ENCODE results near the gene SNTB2.

SNTB2 gene

DNA sequence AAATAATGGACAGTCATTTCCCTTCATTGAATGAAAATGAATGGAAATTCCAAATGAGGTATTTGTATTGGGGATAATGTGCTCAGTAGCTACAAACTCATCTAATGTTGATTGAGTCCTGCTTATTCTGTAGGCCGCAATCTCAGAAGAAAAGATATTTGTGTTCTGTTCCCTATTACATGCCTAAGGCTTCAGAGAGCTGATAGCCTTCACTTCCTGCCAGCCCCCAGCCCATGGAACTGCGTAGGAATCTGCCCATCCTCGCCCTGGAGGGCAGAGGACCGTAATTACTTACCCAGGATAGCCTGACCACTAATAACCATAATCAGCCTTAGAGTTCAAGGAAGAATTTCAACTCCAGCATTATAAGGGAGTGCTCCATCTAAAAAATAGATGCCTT lies 17.9 kb upstream of the SNTB2 start:
- H3K4me3 ChIP-seq (ENCODE audit: low read depth, low read length), result no peak overlapping the region
- TF ChIP-seq, protein P1, sequence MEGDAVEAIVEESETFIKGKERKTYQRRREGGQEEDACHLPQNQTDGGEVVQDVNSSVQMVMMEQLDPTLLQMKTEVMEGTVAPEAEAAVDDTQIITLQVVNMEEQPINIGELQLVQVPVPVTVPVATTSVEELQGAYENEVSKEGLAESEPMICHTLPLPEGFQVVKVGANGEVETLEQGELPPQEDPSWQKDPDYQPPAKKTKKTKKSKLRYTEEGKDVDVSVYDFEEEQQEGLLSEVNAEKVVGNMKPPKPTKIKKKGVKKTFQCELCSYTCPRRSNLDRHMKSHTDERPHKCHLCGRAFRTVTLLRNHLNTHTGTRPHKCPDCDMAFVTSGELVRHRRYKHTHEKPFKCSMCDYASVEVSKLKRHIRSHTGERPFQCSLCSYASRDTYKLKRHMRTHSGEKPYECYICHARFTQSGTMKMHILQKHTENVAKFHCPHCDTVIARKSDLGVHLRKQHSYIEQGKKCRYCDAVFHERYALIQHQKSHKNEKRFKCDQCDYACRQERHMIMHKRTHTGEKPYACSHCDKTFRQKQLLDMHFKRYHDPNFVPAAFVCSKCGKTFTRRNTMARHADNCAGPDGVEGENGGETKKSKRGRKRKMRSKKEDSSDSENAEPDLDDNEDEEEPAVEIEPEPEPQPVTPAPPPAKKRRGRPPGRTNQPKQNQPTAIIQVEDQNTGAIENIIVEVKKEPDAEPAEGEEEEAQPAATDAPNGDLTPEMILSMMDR (IDR thresholded peaks at IDR 0.05; ENCODE audit: borderline replicate concordance, insufficient read depth, low read depth, low read length), result no peak

DNA sequence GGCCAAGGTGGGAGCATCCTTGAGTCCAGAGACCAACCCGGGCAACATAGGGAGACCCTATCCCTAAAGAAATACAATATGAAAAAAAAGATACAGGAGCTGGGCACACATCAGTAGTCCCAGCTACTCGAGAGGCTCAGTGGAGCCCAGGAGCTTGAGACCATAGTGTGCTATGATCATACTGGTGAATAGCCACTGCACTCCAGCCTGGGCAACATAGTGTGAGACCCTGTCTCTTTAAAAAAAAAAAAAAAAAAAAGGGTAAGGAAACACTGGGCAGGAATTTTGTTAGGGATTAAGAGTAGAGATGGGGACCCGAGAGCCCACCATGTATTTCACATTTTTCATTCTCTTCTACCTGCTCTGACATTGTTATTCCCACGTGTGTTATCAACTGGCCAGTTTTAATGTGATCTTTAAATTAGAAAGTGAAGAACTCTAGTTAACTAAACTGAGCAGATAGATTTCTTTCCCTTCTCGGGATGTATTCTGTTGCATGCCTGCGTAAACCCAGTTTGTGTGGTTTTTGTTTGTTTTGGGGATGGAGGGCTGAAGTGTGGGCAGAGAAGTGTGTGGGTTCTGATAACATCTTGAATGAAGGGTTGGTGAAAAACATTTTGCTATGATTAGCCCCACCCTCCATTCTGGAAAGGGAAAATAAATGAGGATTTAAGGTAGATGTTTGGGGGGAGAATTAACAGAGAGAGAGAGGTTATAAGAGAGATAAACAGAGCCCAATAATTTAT lies 17.2 kb upstream of the SNTB2 start:
- TF ChIP-seq, protein P1 (IDR thresholded peaks at IDR 0.05; ENCODE audit: borderline replicate concordance, insufficient read depth, low read depth, low read length), result no peak

DNA sequence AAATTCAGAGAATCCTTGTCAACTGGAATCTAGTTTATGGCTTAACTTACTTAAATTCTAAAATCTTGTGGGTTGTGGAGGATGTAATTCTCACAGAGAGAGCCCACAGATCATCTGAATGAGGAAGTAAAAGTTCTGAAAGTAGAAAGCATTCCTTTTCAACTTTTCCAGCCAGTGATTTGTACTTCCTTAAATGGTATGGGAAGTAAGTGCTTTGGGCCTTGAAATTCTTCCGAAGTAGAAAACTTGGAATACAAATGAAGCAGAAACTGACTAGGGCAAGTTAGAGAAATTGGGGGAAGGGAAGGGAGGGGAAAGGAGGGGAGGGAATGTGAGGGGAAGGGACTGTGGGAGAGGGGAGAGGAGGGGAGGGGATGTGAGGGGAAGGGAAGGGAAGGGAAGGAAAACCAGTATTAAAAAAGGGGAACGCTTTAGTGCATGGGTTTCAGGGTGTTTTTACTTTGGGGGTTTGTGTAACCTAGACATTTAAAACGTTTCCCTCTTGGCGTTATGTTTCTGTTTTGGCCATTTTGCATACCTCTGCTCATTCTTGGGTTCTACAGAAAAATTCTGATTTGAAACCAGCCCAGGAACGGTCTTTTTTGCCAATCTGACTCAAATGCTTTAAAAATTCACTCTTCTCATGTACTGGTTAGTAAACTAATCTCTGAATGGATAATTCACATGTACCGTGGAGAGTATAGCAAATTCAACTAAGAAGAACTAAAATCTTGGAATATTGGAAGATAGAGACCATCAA lies 15.5 kb upstream of the SNTB2 start:
- TF ChIP-seq, protein P1 (IDR thresholded peaks at IDR 0.05; ENCODE audit: borderline replicate concordance, insufficient read depth, low read depth, low read length), result no peak
- no peak overlapping the region for H3K4me3 ChIP-seq (ENCODE audit: low read depth, low read length)

More for the DNA sequence above, 17.2 kb upstream of the SNTB2 start:
- no peak overlapping the region for H3K4me3 ChIP-seq (ENCODE audit: low read depth, low read length)

DNA sequence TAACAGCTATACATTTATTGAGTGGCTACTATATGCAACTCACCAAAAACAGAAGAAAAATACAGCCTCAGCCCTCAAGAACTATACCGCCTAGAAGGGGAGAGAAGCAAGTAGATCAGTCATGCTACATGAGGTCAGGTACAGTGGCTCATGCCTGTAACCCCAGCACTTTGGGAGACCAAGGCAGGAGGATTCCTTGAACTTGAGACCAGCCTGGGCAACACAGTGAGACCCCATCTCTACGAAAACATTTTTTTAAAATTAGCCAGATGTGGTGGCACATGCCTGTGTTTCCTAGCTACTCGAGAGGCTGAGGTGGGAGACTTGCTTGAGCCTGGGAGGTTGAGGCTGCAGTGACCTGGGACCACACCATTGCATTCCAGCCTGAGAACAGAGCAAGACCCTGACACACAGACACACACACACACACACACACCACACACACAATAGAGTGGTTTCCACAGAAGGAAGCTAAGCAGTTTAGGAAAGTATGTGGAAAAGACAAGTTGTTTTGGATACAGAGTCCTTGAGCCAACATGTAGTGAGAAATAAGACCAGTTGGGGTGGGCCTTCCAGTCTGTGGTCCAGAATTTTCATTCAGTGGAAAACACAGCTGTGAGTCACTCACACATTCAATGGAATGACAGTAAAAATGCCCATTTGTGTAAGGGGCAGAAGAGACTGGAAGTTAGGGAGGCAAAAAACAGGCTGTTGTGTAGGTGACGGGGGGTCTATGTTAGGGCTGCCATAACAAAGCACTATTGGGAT lies 10.7 kb upstream of the SNTB2 start:
- TF ChIP-seq, protein P1 (IDR thresholded peaks at IDR 0.05; ENCODE audit: borderline replicate concordance, insufficient read depth, low read depth, low read length), result no peak
- H3K4me3 ChIP-seq (ENCODE audit: low read depth, low read length), result no peak overlapping the region

DNA sequence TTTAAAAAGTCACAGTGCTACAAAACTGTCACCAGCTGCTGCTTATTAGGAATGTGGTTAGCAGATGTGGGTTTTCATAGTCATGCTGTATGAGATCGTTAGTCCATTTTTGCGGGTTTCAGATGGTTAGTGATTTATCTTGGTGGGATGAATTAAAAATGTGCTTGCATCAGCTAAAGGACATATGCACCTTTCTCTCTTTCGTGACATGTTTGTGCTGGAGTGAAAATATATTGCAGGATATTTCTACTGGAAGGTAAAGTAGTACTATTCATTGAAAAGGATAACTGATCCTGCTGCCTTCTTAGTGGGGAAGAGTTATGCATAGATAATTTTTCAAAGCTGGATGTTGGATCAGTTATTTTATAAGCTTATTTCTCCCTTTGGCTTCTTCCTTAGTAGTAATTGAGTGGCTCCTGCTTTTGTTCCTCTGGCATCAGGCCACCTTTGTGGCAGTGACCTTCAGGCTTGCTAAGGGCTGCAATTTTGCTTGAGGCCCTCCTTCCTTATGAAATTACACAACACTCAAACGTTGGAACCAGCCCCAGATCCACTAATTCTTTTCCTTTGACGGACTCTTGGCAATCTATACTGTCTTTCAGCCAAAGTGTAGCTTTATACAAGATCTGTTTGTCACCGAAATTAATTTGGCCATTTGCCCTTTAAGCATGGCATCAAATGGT lies 7.5 kb upstream of the SNTB2 start:
- TF ChIP-seq, protein P1 (IDR thresholded peaks at IDR 0.05; ENCODE audit: borderline replicate concordance, insufficient read depth, low read depth, low read length), result no peak
- no peak overlapping the region for H3K4me3 ChIP-seq (ENCODE audit: low read depth, low read length)

DNA sequence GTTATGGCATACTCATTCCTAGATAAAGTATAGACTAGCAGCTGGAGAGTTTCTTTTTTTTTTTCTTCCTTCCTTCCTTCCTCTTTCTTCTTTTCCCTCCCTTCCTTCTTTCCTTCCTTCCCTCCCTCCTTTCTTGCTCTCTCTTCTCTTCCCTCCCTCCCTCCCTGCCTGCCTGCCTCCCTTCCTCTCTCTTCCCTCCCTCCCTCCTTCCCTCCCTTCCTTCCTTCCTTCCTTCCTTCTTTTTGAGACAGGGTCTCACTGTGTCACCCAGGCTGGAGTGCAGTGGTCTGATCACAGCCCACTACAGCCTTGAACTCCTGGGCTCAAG lies 7.0 kb upstream of the SNTB2 start:
- H3K4me3 ChIP-seq (ENCODE audit: low read depth, low read length), result no peak overlapping the region
- TF ChIP-seq, protein P1 (IDR thresholded peaks at IDR 0.05; ENCODE audit: borderline replicate concordance, insufficient read depth, low read depth, low read length), result no peak
